Cardiac fibroblast (primary cell): Measurements from ENCODE around the gene ZCCHC2.
A peak's percentile ranks its signal among the peaks of the same experiment; 100 is the strongest.

ENCODE experiments used
- DNase-seq, 2 donors: peaks; one replicate each; pipeline versions ENCODE4 v3.0.0 to v3.0.0-alpha.2; 2010; ENCODE audit warnings: low read depth in 2 of 2
- H3K4me3 ChIP-seq, 2 donors: replicated peaks in 1 of 2; 1 replicate in 1 of 2; 2 replicates in 1 of 2; pipeline ENCODE4 v1.5.1; 2011; ENCODE audit warnings: low read depth in 2 of 2, low read length in 2 of 2, mild to moderate bottlenecking in 2 of 2, moderate library complexity in 1 of 2
- CTCF ChIP-seq: IDR thresholded peaks from one replicate; pipeline ENCODE4 v1.5.1; 2011; ENCODE audit warnings: low read depth, mild to moderate bottlenecking, low read length, inconsistent platforms

The ZCCHC2 gene

DNA sequence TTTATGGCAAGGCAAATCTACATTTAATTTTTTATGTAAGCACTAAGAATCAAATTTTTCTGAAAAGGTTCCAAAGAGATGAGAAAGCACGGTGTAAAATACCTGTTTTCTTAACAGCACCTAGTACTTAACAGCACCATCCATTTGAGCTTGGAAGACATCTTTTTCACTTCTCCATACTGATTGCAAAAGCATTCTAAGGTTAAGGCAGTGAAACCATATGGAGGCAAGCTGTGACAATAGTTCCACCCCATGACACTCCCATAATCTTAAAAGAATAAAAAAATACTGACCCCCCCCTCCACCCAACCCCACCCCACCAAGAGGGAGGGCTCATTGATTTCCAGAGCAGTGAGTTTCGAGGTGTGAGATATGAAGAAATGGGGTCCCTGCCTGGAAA, 60.6 kb downstream of the ZCCHC2 start:
- TF ChIP-seq CTCF, result no peak

DNA sequence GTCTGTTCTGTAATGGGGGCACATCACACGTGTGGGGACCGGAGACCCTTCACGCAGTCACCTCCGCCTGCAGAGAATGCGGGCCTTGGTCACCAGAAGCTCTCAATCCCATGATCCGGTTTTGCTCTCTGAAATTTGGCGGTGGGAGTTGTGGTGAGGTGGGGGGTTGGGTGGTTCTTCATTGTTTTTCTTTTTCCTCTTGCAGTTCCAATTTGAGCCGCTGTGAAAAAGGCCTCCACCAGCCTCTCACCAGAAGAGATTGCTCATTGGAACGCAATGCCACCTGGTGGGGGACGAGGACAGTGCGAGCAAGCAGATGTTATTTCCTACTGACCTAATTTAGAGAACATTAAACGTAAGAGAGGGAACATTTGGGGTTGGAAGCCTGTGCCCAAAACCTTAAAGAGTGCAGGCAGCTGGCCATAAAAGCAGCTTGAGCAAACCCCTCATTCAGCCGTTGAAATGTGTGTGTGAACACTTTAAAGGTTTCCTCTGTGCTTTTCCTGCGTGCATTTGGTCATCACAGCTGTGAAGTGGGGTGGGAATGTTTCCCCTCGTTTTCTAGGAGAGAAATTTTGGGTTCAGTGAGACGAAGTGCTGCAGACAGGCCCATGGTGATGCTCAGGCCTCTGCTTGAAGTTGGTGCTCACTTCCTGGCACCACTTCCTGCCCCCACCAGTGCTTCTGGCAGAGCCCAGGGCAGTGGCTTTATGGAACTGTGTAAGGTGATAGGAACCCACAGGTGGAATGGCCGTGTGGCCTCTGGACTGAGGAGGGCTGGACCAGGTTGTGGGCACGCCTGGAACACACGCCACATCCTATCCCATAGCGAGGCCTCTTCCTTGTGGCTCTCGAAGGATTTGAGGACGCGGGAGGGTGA, 61.7 kb downstream of the ZCCHC2 start:
- H3K4me3 ChIP-seq, result peak overlapping the region; percentile 16 to 17
- peak; percentile 99 for TF ChIP-seq CTCF
- peak; percentile 93 to 94 for DNase-seq

More for the DNA sequence above, 60.6 kb downstream of the ZCCHC2 start:
- DNase-seq, result no peak
- H3K4me3 ChIP-seq, result no peak overlapping the region

DNA sequence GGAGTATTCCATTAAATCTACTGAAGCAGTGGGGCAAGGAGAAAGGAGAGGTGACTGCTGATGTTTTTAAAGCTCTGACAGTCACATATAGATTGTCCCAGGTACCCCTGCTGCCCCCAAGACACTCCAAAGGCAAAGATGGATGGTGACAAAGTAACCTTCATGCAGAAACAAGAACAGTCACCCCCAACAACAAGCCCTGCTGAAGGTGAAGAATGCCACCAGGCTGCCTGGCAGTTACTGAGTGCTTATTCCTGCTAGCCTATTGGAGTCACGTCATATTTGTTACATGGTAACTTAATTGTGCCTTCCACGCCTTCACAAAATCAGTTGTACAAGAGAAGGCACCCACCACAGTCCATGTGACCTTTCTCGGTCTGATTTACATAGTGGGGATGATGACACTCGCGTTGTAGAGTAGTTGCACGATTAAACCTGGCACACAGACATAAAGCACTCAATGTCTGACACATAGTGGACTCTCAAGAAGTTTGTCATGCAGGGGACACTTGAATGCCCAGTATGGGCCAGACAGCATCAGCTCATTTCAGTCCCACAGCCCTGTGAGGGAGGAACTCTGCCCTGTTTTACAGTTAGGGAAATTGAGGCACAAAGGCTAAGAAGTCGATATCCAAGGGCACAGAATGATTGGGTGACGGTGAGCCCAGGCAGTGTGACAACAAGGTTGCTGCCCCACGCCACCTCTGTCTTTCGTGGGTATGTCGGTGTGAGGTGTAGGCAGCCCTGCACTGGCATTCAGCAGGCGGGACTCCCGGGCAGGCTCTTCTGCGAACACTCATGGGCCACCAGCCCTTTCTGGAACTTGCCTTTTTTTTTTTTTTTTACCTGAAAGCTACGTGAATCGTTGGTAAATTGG, 62.7 kb downstream of the ZCCHC2 start:
- DNase-seq, result no peak
- no peak overlapping the region for H3K4me3 ChIP-seq
- no peak for TF ChIP-seq CTCF

- H3K4me3 ChIP-seq, result no peak overlapping the region
- TF ChIP-seq CTCF, result peak; percentile 91
- peak; percentile 76 to 80 for DNase-seq
Observed at GRCh38 chr18:62586151-62586774, 63.4 kb downstream of the ZCCHC2 start.

GRCh38 chr18:62586781-62587487, 64.1 kb downstream of the ZCCHC2 start:
- no peak for TF ChIP-seq CTCF
- no peak overlapping the region for H3K4me3 ChIP-seq
- DNase-seq, result no peak

- TF ChIP-seq CTCF, result no peak
- DNase-seq, result no peak
- H3K4me3 ChIP-seq, result no peak overlapping the region
Observed at GRCh38 chr18:62587689-62588088, 64.9 kb downstream of the ZCCHC2 start.
